Frontal cortex (tissue), 1 donor: ENCODE results near the gene CDYL. TPM values are rescaled to one million over a fixed set of nuclear protein-coding genes. Genes with fewer than 3 reads are reported as not detected.

Source experiments
- total RNA-seq: library from RNA; depleted of rRNA; stranded (reverse); fragments of >200 nt; gene quantifications from one replicate; pipeline ENCODE4 v1.2.3, GENCODE V29; 2014

Gene CDYL
- total RNA-seq, 1 donor from 2014 or later, result 24.1 TPM

Other genes starting within 250 kb of the CDYL start
- 17.1 TPM for gene RPP40, start 227.6 kb downstream of the CDYL start, total RNA-seq